Upper lobe of left lung (tissue), 4 donors: ENCODE results near the gene SPN.

ENCODE experiments used
- POLR2A ChIP-seq, 4 donors: fragments of 450-650 bp; IDR thresholded peaks; one replicate each; pipeline ENCODE4 v1.5.1; 2016 to 2017; ENCODE audit warnings: antibody characterized with exemption in 4 of 4, mild to moderate bottlenecking in 2 of 4
- POLR2AphosphoS5 ChIP-seq, 2 donors: sonication (generic); formaldehyde crosslinking; IDR thresholded peaks; one replicate each; pipeline ENCODE4 v1.5.1; 2017; ENCODE audit warnings: antibody characterized with exemption in 2 of 2
- TF ChIP-seq, protein P1 (sequence below), 6 experiments: fragments of 450-650 bp in 4 of 6; fragments of 200-600 bp in 2 of 6; sonication (generic) in 2 of 6; IDR thresholded peaks; one replicate each; pipeline ENCODE4 v1.5.1; 2016 to 2019; ENCODE audit warnings: antibody characterized with exemption in 6 of 6

GRCh38 chr16:29676989-29677785 lies 14.1 kb downstream of the SPN start:
- TF ChIP-seq POLR2AphosphoS5 (IDR thresholded peaks at IDR 0.05) (no peak), POLR2A (IDR thresholded peaks at IDR 0.05) (no peak)
- TF ChIP-seq, protein P1, sequence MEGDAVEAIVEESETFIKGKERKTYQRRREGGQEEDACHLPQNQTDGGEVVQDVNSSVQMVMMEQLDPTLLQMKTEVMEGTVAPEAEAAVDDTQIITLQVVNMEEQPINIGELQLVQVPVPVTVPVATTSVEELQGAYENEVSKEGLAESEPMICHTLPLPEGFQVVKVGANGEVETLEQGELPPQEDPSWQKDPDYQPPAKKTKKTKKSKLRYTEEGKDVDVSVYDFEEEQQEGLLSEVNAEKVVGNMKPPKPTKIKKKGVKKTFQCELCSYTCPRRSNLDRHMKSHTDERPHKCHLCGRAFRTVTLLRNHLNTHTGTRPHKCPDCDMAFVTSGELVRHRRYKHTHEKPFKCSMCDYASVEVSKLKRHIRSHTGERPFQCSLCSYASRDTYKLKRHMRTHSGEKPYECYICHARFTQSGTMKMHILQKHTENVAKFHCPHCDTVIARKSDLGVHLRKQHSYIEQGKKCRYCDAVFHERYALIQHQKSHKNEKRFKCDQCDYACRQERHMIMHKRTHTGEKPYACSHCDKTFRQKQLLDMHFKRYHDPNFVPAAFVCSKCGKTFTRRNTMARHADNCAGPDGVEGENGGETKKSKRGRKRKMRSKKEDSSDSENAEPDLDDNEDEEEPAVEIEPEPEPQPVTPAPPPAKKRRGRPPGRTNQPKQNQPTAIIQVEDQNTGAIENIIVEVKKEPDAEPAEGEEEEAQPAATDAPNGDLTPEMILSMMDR (IDR thresholded peaks at IDR 0.05), result no peak
